ENCODE data around the gene CUTC. TPM values are rescaled to one million over a fixed set of nuclear protein-coding genes. Genes with fewer than 3 reads are reported as not detected.

Gene CUTC
- total RNA-seq, 1 experiment from 2014 or later: 21.6 TPM

- no peak for TF ChIP-seq CTCF (conservative IDR thresholded peaks at IDR 0.05)
- no peaks in the 10 kb centered on the region for H3K79me1 ChIP-seq (ENCODE audit: insufficient read depth, low read depth, low read length, poor library complexity, severe bottlenecking)
- H4K20me1 ChIP-seq (ENCODE audit: control insufficient read depth, insufficient read depth, insufficient read length): no peaks in the 10 kb centered on the region
- no peak overlapping the region for H3K27ac ChIP-seq (ENCODE audit: insufficient read length, low read depth, low read length)
- no peak overlapping the region for H2BK15ac ChIP-seq (ENCODE audit: low read depth, low read length)
- H2AK5ac ChIP-seq (ENCODE audit: insufficient read length, low read length): no peak overlapping the region
- WGBS (ENCODE audit: extremely low coverage, insufficient read length, low lambda C conversion rate): no CpG with 5 or more reads among the region's 7 CpGs
- H3K56ac ChIP-seq (ENCODE audit: insufficient read length, low read depth, low read length): no peak overlapping the region
- Mint-ChIP-seq H3K27me3 (ENCODE audit: low read depth) (0 out of 2 replicates have a peak, but pooled peaks cover 1% of the 10 kb centered on the region), H3K36me3 (ENCODE audit: insufficient read depth in 1 of 3, low read depth in 3 of 3) (no peaks in the 10 kb centered on the region), H3K4me1 (peaks cover 26 to 27% of the 10 kb centered on the region in 2 experiments), H3K9me3 (peaks cover 0 to 3% of the 10 kb centered on the region in 2 experiments; a peak in 2 of 5 replicates), H3K4me3 (no peak overlapping the region), H3K27ac (no peak overlapping the region; a peak in 1 of 7 replicates)
- H3T11ph ChIP-seq (ENCODE audit: low read length): no peak overlapping the region
- no peaks in the 10 kb centered on the region for H3K79me2 ChIP-seq (ENCODE audit: insufficient read depth, low read length)
- no peak overlapping the region for H2BK12ac ChIP-seq (ENCODE audit: insufficient read length, low read depth, low read length)
- H2BK120ac ChIP-seq (ENCODE audit: low read depth, low read length, poor library complexity, severe bottlenecking): no peak overlapping the region
- no peak overlapping the region for H2BK20ac ChIP-seq (ENCODE audit: low read depth, low read length, poor library complexity, severe bottlenecking)
- no peak overlapping the region for H2BK5ac ChIP-seq (ENCODE audit: insufficient read length, low read length)
- H4K8ac ChIP-seq (replicated peaks; ENCODE audit: insufficient read length, low read depth, low read length): no peak overlapping the region
- no peak overlapping the region for H3K4me2 ChIP-seq (ENCODE audit: insufficient read depth, insufficient read length, low read length)
- H3K23ac ChIP-seq (ENCODE audit: insufficient read length, low read depth, low read length): no peak overlapping the region
- no peak overlapping the region for H3K9ac ChIP-seq (ENCODE audit: extremely low read depth, insufficient read length, low read length)
- H2AFZ ChIP-seq (ENCODE audit: low read length): no peak overlapping the region
- H3K4me1 ChIP-seq (ENCODE audit: insufficient read depth, low read length): peaks cover 9% of the 10 kb centered on the region
- no peaks in the 10 kb centered on the region for H3K23me2 ChIP-seq (ENCODE audit: insufficient read length, low read depth, low read length, poor library complexity, severe bottlenecking)
- no peak overlapping the region for H3K18ac ChIP-seq (ENCODE audit: insufficient read length, low read depth, low read length)
- H3K27me3 ChIP-seq (ENCODE audit: insufficient read depth, low read length): no peaks in the 10 kb centered on the region
- DNase-seq: no peak
- no peaks in the 10 kb centered on the region for H3K9me3 ChIP-seq (ENCODE audit: control insufficient read depth, low read depth, low read length)
- H3K14ac ChIP-seq (ENCODE audit: insufficient read depth, low read length): no peak overlapping the region
- H3K4ac ChIP-seq (ENCODE audit: low read depth, low read length): no peak overlapping the region
- H4K91ac ChIP-seq (ENCODE audit: insufficient read length, low read depth, low read length): no peak overlapping the region
- H4K5ac ChIP-seq (ENCODE audit: insufficient read length, low read depth, low read length): no peak overlapping the region
These were observed 52.1 kb downstream of the CUTC start for GRCh38 chr10:99784016-99784726.

Measured in H9 (cell line).